CD4-positive, alpha-beta T cell (primary cell): ENCODE data around the gene ARID3A. TPM values are rescaled to one million over a fixed set of nuclear protein-coding genes. Genes with fewer than 3 reads are reported as not detected.

ENCODE experiments used
- ATAC-seq: fragments of 200-7000 bp; cut with Tn5 transposase; one replicate; pipeline ENCODE4 v1.10.0; 2022; ENCODE audit warnings: mild to moderate bottlenecking; ENCODE audit not compliant: poor library complexity
- CTCF ChIA-PET: fragments of 350-600 bp; sonication (Branson Sonifier 250); formaldehyde crosslinking; loops from one replicate; lab custom pipeline; 2021; ENCODE audit warnings: antibody characterized with exemption, inconsistent platforms; lab: Charles Lee
- POLR2A ChIA-PET: fragments of 350-600 bp; sonication (Branson Sonifier 250); formaldehyde crosslinking; loops from one replicate; lab custom pipeline; 2021; ENCODE audit warnings: antibody characterized with exemption, inconsistent platforms; lab: Charles Lee
- DNase-seq, 14 experiments: peaks; one replicate each; pipeline ENCODE4 v3.0.0-alpha.2; 2013 to 2020; ENCODE audit warnings: mixed read lengths in 2 of 14
- H3K27ac ChIP-seq, 2 donors: one replicate each; pipeline versions ENCODE4 v1.5.1 to v1.7.0; 2013; ENCODE audit warnings: low read length in 2 of 2, low read depth in 1 of 2, mild to moderate bottlenecking in 1 of 2
- H3K27me3 ChIP-seq, 2 experiments: 1 replicate in 1 of 2; 2 replicates in 1 of 2; pipeline versions ENCODE4 v1.6.1 to v1.7.0; 2013; ENCODE audit warnings: low read length in 2 of 2, control low read depth in 1 of 2, mild to moderate bottlenecking in 1 of 2, moderate library complexity in 1 of 2; ENCODE audit not compliant: insufficient read depth in 2 of 2, control insufficient read depth in 1 of 2
- H3K36me3 ChIP-seq: one replicate; pipeline ENCODE4 v1.6.1; 2013; ENCODE audit warnings: low read length, control low read depth; ENCODE audit not compliant: insufficient read depth
- H3K4me1 ChIP-seq: one replicate; pipeline ENCODE4 v1.6.1; 2013; ENCODE audit warnings: low read length, control low read depth; ENCODE audit not compliant: insufficient read depth
- H3K4me3 ChIP-seq: one replicate; pipeline ENCODE4 v1.5.1; 2013; ENCODE audit warnings: mild to moderate bottlenecking, low read length, moderate library complexity
- H3K9me3 ChIP-seq, 2 experiments: 1 replicate in 1 of 2; 2 replicates in 1 of 2; pipeline versions ENCODE4 v1.6.1 to v1.7.0; 2013; ENCODE audit warnings: low read length in 2 of 2, mild to moderate bottlenecking in 2 of 2, control low read depth in 1 of 2, moderate library complexity in 1 of 2; ENCODE audit not compliant: control insufficient read depth in 1 of 2, insufficient read depth in 1 of 2
- H3K27ac Mint-ChIP-seq: one replicate; pipeline ENCODE4 v1.8.0; 2020; ENCODE audit warnings: mixed read lengths
- H3K27me3 Mint-ChIP-seq: one replicate; pipeline ENCODE4 v1.8.0; 2021; ENCODE audit warnings: mixed read lengths
- H3K36me3 Mint-ChIP-seq: one replicate; pipeline ENCODE4 v1.8.0; 2021; ENCODE audit warnings: low read depth, mixed read lengths
- H3K4me1 Mint-ChIP-seq: one replicate; pipeline ENCODE4 v1.8.0; 2021; ENCODE audit warnings: low read depth, mixed read lengths
- H3K4me3 Mint-ChIP-seq: one replicate; pipeline ENCODE4 v1.8.0; 2020; ENCODE audit warnings: mild to moderate bottlenecking, mixed read lengths
- H3K9me3 Mint-ChIP-seq: one replicate; pipeline ENCODE4 v1.8.0; 2020; ENCODE audit warnings: mixed read lengths
- CTCF ChIP-seq: fragments of 200-600 bp; IDR thresholded peaks from one replicate; pipeline ENCODE4 v1.8.0; 2022; ENCODE audit warnings: antibody characterized with exemption, mild to moderate bottlenecking
- intact Hi-C, 2 experiments: fragments of 100-400 bp; cut with DNase I in 1 of 2; cut with micrococcal nuclease in 1 of 2; formaldehyde crosslinking; loops; one replicate each; pipeline versions ENCODE4 v1.15.1 to v1.9.0; 2023 to 2025; cut with DNase I, micrococcal nuclease
- total RNA-seq, 174 experiments: library from RNA in 2 of 174; stranded (reverse) in 2 of 174; gene quantifications; one replicate each; pipeline ENCODE4 v1.2.3 and lab custom pipeline; 2021 to 2026

The ARID3A gene
- total RNA-seq, 2 experiments from 2014 or later = 3.7 to 4.1 TPM

- no peak for TF ChIP-seq CTCF
Observed at GRCh38 chr19:1004803-1005664, 79.2 kb downstream of the ARID3A start.

GRCh38 chr19:1006711-1007398, 81.0 kb downstream of the ARID3A start:
- no peak overlapping the region for H3K4me3 Mint-ChIP-seq
- Histone ChIP-seq H3K27ac (no peak overlapping the region), H3K27me3 (peaks cover 0 to 2% of the 10 kb centered on the region in 2 experiments), H3K9me3 (no peaks in the 10 kb centered on the region), H3K4me3 (no peak overlapping the region), H3K4me1 (peaks cover 1% of the 10 kb centered on the region), H3K36me3 (peaks cover 14% of the 10 kb centered on the region)
- CTCF ChIA-PET = no interaction called here
- H3K27ac Mint-ChIP-seq = no peak overlapping the region
- H3K4me1 Mint-ChIP-seq = no peaks in the 10 kb centered on the region
- intact Hi-C loops = no loop called here
- H3K27me3 Mint-ChIP-seq = no peaks in the 10 kb centered on the region
- DNase-seq (no peak), ATAC-seq (no peak)
- no peaks in the 10 kb centered on the region for H3K9me3 Mint-ChIP-seq
- POLR2A ChIA-PET = interaction anchor here (1.2 kb wide), 1 partner anchor 23 kb away, joined by 4 read pairs; the partner anchor contains the start of gene WDR18
- no peak for TF ChIP-seq CTCF
- no peaks in the 10 kb centered on the region for H3K36me3 Mint-ChIP-seq

More at GRCh38 chr19:1004803-1005664, 79.2 kb downstream of the ARID3A start:
- Histone ChIP-seq H3K27me3 (peaks cover 10 to 13% of the 10 kb centered on the region in 2 experiments), H3K4me3 (no peak overlapping the region), H3K27ac (no peak overlapping the region), H3K9me3 (peaks cover 0 to 11% of the 10 kb centered on the region in 2 experiments), H3K4me1 (peaks cover 14% of the 10 kb centered on the region), H3K36me3 (peaks cover 6% of the 10 kb centered on the region)
- Mint-ChIP-seq H3K36me3 (no peaks in the 10 kb centered on the region), H3K27ac (no peak overlapping the region), H3K4me3 (no peak overlapping the region), H3K4me1 (no peaks in the 10 kb centered on the region), H3K27me3 (peaks cover 7% of the 10 kb centered on the region), H3K9me3 (no peaks in the 10 kb centered on the region)
- no peak for DNase-seq
- intact Hi-C loops = no loop called here
- no peak for ATAC-seq
- ChIA-PET POLR2A (interaction anchor here (0.9 to 1.0 kb wide), 2 partner anchors 21 to 70 kb away, joined by 3 read pairs; partner anchors contain the start of gene WDR18), CTCF (no interaction called here)

GRCh38 chr19:1007399-1008251, 81.8 kb downstream of the ARID3A start:
- Histone ChIP-seq H3K4me3 (no peak overlapping the region), H3K27ac (no peak overlapping the region), H3K27me3 (no peaks in the 10 kb centered on the region), H3K9me3 (peaks cover 0 to 4% of the 10 kb centered on the region in 2 experiments), H3K36me3 (peaks cover 22% of the 10 kb centered on the region), H3K4me1 (no peaks in the 10 kb centered on the region)
- Mint-ChIP-seq H3K27me3 (no peaks in the 10 kb centered on the region), H3K27ac (no peak overlapping the region), H3K9me3 (no peaks in the 10 kb centered on the region), H3K4me1 (no peaks in the 10 kb centered on the region), H3K4me3 (no peak overlapping the region), H3K36me3 (no peaks in the 10 kb centered on the region)
- DNase-seq (no peak), ATAC-seq (no peak)
- POLR2A ChIA-PET = interaction anchor here (1.2 kb wide), 1 partner anchor 24 kb away, joined by 4 read pairs; the partner anchor contains the start of gene WDR18
- TF ChIP-seq CTCF = no peak
- CTCF ChIA-PET = no interaction called here
- intact Hi-C loops = no loop called here
